VCaP (cell line): ENCODE measurements around the gene CFAP74.

ENCODE experiments used
- H3K27ac ChIP-seq: fragments of 450-650 bp; 2 replicates; pipeline ENCODE4 v1.5.1; 2017
- TF ChIP-seq, protein P1 (sequence below): fragments of 450-650 bp; conservative IDR thresholded peaks from 2 replicates; pipeline ENCODE4 v1.5.1; 2017; ENCODE audit warnings: mild to moderate bottlenecking, moderate library complexity

Gene CFAP74

GRCh38 chr1:1968767-1969504 lies 34.6 kb downstream of the CFAP74 start:
- H3K27ac ChIP-seq = no peak overlapping the region
- TF ChIP-seq, protein P1, sequence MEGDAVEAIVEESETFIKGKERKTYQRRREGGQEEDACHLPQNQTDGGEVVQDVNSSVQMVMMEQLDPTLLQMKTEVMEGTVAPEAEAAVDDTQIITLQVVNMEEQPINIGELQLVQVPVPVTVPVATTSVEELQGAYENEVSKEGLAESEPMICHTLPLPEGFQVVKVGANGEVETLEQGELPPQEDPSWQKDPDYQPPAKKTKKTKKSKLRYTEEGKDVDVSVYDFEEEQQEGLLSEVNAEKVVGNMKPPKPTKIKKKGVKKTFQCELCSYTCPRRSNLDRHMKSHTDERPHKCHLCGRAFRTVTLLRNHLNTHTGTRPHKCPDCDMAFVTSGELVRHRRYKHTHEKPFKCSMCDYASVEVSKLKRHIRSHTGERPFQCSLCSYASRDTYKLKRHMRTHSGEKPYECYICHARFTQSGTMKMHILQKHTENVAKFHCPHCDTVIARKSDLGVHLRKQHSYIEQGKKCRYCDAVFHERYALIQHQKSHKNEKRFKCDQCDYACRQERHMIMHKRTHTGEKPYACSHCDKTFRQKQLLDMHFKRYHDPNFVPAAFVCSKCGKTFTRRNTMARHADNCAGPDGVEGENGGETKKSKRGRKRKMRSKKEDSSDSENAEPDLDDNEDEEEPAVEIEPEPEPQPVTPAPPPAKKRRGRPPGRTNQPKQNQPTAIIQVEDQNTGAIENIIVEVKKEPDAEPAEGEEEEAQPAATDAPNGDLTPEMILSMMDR = no peak

GRCh38 chr1:1967879-1968278 lies 35.7 kb downstream of the CFAP74 start:
- no peak overlapping the region for H3K27ac ChIP-seq
- TF ChIP-seq, protein P1 = no peak

DNA sequence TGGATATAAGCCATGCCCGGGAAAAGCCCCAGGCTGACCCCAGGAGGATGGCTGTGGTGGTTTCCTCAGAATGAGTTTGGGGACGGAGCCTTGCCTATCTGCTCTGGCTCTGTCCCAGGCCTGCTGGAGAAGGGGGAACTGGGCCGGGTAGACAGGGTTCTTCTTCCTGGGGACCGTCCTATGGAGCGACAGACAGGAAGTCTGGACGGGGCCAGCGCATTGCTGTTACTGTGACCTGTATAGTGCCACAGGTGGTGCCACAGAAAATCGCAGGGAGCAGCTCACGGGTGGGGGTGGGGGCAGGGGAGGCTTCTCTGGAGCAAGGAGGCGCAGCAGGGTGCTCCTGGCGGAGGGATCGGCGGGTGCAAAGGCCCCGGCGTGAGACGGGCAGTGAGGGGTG lies 36.4 kb downstream of the CFAP74 start:
- TF ChIP-seq, protein P1 = no peak
- no peak overlapping the region for H3K27ac ChIP-seq

DNA sequence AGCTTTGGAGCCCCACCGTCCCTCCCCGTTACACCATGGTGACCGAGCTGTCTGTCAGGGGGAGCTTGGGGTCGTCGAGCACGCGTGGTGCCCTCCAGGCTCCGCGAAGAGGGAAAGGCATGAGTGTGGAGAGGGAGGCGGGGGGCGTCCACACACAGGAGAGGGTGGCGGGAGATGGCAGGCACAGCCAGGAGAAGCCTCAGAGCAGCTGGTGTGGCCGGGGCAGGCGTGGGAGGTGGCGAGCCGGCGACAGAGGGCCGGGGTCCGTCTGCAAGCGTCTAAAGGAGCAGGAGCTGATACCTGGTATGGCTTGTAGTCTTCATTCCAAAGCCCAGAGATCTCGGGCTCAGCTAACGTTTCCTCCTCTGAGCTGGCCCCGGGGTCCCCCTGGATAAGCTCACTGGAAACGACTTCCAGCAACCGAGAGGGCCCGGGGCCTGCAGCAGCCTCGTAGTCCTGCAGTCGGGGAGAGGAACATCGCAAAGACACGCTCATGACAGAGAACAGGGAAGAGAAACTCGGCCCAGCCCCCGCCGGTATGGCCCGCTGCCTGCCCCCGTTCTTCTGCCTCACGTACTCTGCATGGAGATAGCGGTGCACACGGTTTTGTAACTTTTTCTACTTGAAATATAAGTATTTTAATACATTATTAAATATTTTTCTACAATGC lies 37.4 kb downstream of the CFAP74 start:
- no peak overlapping the region for H3K27ac ChIP-seq
- TF ChIP-seq, protein P1 = no peak

DNA sequence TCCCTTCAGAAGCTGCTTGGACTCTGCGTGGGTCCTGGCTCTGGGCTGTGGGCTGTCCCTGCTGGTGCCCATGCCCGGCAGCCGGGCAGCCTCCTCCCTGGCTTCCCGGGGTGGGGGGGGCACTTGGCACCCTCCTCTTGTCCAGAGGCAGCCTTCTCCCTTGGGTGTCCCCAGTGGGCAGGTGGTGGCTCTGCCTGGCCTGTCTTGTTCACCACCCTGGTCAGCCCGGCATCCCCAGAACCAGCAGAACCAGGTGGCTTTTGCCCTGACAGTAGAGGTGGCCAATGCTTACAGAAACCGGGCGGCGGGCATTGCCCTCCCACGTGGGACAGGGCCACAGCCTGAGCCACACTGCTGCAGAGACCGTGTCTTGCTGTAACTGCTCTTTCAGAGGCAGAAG lies 38.0 kb downstream of the CFAP74 start:
- TF ChIP-seq, protein P1 = no peak
- no peak overlapping the region for H3K27ac ChIP-seq

DNA sequence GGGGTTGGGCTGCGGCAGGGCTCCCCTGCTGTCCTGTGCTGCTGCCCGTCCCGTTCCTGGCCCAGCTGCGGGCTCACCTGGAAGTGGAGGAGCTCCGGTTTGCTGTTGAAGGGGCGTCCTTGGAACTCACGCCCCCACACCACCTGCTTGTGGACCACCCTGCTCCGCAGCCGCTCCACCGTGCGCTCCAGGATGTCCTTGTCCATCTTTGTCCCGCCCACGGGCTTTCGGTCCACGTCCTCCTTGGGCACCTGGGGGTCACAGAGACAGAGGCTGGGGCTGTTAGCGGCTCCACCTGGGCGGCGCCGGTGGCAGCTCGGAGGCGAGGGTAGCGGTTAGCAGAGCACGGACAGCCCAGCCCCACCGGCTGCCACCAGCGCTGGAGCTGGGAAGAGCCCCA lies 38.8 kb downstream of the CFAP74 start:
- TF ChIP-seq, protein P1 = no peak
- H3K27ac ChIP-seq = no peak overlapping the region

DNA sequence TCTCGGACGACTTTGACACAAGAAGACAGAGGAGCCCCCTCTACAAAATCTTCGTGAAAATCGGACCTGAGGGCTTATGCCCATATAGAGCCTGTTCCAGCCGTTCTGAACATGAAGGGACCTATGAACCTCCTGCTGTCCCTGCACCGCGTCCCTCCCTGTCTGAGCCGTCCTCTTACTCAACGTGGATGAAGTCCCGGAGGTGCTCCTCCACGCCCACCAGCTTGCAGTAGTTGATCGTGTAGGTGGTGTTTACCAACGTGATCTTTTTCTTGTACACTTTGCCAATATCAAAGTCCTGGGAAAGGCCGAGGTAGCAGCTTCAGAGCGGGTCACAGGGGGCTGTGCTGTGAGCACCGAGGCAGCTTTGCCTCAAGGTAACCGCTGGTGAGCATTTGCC lies 40.0 kb downstream of the CFAP74 start:
- TF ChIP-seq, protein P1 = no peak

More for the DNA sequence above, 40.0 kb downstream of the CFAP74 start:
- H3K27ac ChIP-seq = no peak overlapping the region
